Measurements from ENCODE around the gene PPM1G.

DNA sequence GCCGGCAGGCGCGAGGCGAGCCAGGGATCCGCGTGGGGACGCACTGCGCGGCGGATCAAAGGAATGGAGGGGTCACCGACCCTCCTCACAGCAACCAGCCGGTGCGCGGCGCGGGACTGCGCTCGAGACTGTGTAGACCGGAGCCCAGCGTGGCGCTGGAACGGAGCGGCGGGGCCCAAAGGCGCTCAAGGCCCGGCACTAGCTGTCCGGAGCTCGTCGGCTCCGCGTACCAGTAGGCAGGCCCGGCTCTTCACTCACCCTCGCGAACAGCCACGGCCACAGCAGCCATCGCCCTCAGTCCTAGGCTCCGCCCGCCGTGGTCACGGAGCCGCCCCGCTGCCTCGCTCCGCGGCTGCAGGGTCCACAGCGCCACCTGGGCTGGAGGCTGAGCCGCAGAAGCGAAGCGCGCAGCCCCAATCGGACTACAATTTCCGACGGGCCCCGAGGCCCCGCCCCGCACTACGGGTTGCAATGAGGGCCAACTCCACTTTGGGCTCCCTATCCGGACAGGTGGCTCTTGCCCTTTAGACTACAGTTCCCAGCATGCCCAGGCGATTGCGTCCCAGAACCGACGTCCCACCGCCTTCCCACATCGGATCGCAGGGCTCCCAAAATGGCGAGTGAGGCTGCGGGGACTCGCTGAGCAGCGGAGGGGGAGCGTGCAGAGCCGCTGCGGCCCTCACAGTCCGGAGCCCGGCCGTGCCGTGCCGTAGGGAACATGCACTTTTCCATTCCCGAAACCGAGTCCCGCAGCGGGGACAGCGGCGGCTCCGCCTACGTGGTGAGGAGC, 39.2 kb downstream of the PPM1G start, which contains the start of the genes EIF2B4 and SNX17:
- TF ChIP-seq POLR2A (IDR thresholded peaks at IDR 0.05; ENCODE audit: low read depth, low read length) (peak; percentile 89), POLR2AphosphoS5 (IDR thresholded peaks at IDR 0.05; ENCODE audit: low read depth, low read length) (peak; percentile 85)
